ENCODE data around the gene TMEM125. TPM values are rescaled to one million over a fixed set of nuclear protein-coding genes. Genes with fewer than 3 reads are reported as not detected.

TMEM125 gene
- total RNA-seq, 1 donor from 2014 or later = 1.2 TPM

DNA sequence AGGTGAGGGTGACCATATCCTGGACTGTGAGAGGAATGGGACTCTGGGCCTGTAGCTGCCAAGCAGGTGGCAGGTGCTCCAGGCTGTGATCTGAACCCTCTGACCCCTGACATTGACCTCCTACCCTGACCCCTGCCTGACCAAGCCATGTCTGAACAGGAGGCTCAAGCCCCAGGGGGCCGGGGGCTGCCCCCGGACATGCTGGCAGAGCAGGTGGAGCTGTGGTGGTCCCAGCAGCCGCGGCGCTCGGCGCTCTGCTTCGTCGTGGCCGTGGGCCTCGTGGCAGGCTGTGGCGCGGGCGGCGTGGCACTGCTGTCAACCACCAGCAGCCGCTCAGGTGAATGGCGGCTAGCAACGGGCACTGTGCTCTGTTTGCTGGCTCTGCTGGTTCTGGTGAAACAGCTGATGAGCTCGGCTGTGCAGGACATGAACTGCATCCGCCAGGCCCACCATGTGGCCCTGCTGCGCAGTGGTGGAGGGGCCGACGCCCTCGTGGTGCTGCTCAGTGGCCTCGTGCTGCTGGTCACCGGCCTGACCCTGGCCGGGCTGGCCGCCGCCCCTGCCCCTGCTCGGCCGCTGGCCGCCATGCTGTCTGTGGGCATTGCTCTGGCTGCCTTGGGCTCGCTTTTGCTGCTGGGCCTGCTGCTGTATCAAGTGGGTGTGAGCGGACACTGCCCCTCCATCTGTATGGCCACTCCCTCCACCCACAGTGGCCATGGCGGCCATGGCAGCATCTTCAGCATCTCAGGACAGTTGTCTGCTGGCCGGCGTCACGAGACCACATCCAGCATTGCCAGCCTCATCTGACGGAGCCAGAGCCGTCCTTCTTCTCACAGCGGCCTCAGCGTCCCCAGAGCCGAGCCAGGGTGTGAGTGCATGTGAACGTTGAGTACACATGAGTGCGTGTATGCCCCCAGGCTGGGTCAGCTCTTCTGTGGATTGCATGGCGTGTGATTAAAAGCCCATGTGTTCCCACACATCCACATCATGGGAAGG lies 3.1 kb downstream of the TMEM125 start:
- no peak for DNase-seq (ENCODE audit: extremely low spot score in 2 of 2)
- peaks cover 5% of the 10 kb centered on the region for H3K4me1 ChIP-seq
- intact Hi-C loops (cut with DNase I) = no loop called here

DNA sequence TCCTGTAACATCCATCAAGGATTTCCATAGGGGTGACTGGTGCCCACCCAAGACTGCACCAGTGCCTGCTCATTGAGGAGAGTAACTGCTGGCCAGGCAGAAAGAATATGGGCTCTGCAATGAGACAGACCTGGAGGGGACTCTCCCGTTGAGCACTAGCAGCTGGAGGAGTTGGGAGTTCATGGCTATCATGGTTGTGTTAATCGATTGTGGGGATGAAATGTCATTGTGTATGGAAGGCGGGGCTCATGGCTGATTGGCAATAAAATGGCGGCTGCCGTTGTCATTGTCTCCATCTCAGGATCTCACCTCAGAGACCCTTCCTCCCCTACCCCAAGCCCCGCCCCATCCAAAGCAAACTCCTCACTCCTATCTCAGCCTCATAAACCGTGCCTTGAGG lies 3.9 kb downstream of the TMEM125 start:
- Histone ChIP-seq H3K9me3 (no peaks in the 10 kb centered on the region), H3K36me3 (no peaks in the 10 kb centered on the region), H3K27ac (no peak overlapping the region), H3K4me3 (no peak overlapping the region), H3K4me1 (peaks cover 5% of the 10 kb centered on the region), H3K27me3 (no peaks in the 10 kb centered on the region)
- intact Hi-C loops (cut with DNase I) = no loop called here
- TF ChIP-seq POLR2AphosphoS5 (IDR thresholded peaks at IDR 0.05; ENCODE audit: insufficient read depth in 1 of 2, low read depth in 1 of 2) (no peak), CTCF (IDR thresholded peaks at IDR 0.05) (no peak), POLR2A (IDR thresholded peaks at IDR 0.05) (no peak)
- no peak for DNase-seq (ENCODE audit: extremely low spot score in 2 of 2)

More for the DNA sequence above, 3.1 kb downstream of the TMEM125 start:
- Histone ChIP-seq H3K4me3 (no peak overlapping the region), H3K27me3 (no peaks in the 10 kb centered on the region), H3K9me3 (no peaks in the 10 kb centered on the region), H3K36me3 (no peaks in the 10 kb centered on the region), H3K27ac (no peak overlapping the region)
- TF ChIP-seq POLR2A (IDR thresholded peaks at IDR 0.05) = no peak
- TF ChIP-seq CTCF (IDR thresholded peaks at IDR 0.05) = no peak
- TF ChIP-seq POLR2AphosphoS5 (IDR thresholded peaks at IDR 0.05; ENCODE audit: insufficient read depth in 1 of 2, low read depth in 1 of 2) = no peak

DNA sequence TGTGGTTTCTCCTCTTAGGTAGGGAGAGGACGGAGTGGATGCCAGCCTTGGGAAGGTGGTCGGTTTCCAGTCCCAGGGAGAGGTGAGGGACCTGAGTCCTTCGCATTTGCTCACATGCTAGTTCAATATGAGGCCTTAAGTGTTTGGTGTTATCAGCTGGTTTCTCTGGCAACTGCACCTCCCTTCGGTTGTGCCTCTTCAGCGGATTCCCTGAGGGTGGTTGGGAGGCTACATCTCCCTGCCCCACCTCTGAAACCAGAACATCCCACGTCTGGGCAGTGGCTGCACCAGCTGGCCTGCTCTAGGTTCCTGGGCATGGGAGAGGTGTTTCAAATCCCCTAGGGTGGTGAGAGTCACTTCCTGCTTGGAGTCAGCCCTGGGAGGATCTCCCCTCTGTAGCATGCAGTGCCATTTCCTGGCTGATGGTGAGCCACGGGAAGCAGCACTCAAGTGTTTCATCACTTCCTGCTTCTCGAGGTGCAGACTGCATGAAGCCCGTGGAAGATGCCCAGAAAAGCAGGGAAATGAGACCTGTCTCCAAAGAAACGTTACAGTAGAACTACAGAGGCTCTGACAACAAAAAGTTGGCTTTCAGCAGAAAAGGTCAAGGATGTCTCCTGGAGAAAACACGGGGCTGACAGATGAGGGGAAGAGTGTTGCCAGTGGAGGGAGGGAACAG lies 4.5 kb downstream of the TMEM125 start:
- intact Hi-C loops (cut with DNase I) = no loop called here
- no peak overlapping the region for H3K27ac ChIP-seq
- H3K27me3 ChIP-seq = no peaks in the 10 kb centered on the region
- peaks cover 5% of the 10 kb centered on the region for H3K4me1 ChIP-seq
- TF ChIP-seq POLR2A (IDR thresholded peaks at IDR 0.05) (no peak), CTCF (IDR thresholded peaks at IDR 0.05) (no peak)
- DNase-seq (ENCODE audit: extremely low spot score in 2 of 2) = no peak
- no peaks in the 10 kb centered on the region for H3K36me3 ChIP-seq
- H3K4me3 ChIP-seq = no peak overlapping the region
- no peaks in the 10 kb centered on the region for H3K9me3 ChIP-seq

- no peak overlapping the region for H3K27ac ChIP-seq
- no peaks in the 10 kb centered on the region for H3K9me3 ChIP-seq
- no peaks in the 10 kb centered on the region for H3K36me3 ChIP-seq
- intact Hi-C loops (cut with DNase I) = no loop called here
- TF ChIP-seq POLR2AphosphoS5 (IDR thresholded peaks at IDR 0.05; ENCODE audit: insufficient read depth in 1 of 2, low read depth in 1 of 2) (no peak), POLR2A (IDR thresholded peaks at IDR 0.05) (no peak), CTCF (IDR thresholded peaks at IDR 0.05) (no peak)
- no peaks in the 10 kb centered on the region for H3K27me3 ChIP-seq
- H3K4me1 ChIP-seq = peaks cover 5% of the 10 kb centered on the region
- no peak overlapping the region for H3K4me3 ChIP-seq
- DNase-seq (ENCODE audit: extremely low spot score in 2 of 2) = no peak
These were observed 5.0 kb downstream of the TMEM125 start for GRCh38 chr1:43274804-43275180.
